Fibroblast of the aortic adventitia (primary cell): ENCODE results near the gene DNAJC25. TPM values are rescaled to one million over a fixed set of nuclear protein-coding genes. Genes with fewer than 3 reads are reported as not detected.

ENCODE experiments used
- DNase-seq: peaks from one replicate; pipeline ENCODE4 v3.0.0-alpha.2; 2010; ENCODE audit warnings: low read depth
- H3K4me3 ChIP-seq: 2 replicates; pipeline ENCODE4 v1.5.1; 2011; ENCODE audit warnings: low read depth, mild to moderate bottlenecking, control low read depth, low read length, moderate library complexity
- CTCF ChIP-seq: IDR thresholded peaks from 2 replicates; pipeline ENCODE4 v1.5.1; 2011; ENCODE audit warnings: mild to moderate bottlenecking, low read length, control low read depth, inconsistent platforms; ENCODE audit not compliant: insufficient read depth
- total RNA-seq: library from RNA; depleted of rRNA; stranded (reverse); fragments of >200 nt; gene quantifications from 2 replicates; pipeline ENCODE4 v1.2.3, GENCODE V29; 2012; ENCODE audit warnings: low replicate concordance

DNAJC25 gene
- total RNA-seq, 1 donor = 12.7 TPM

- no peak for TF ChIP-seq CTCF
- DNase-seq = no peak
- H3K4me3 ChIP-seq = no peak overlapping the region
These were observed 17.9 kb downstream of the DNAJC25 start for GRCh38 chr9:111649016-111649415.

- DNase-seq = no peak
- TF ChIP-seq CTCF = no peak
These were observed 25.9 kb downstream of the DNAJC25 start for GRCh38 chr9:111657051-111657450.

GRCh38 chr9:111658943-111659342 is 27.8 kb downstream of the DNAJC25 start:
- H3K4me3 ChIP-seq = no peak overlapping the region
- TF ChIP-seq CTCF = no peak
- DNase-seq = no peak

More at GRCh38 chr9:111657051-111657450, 25.9 kb downstream of the DNAJC25 start:
- no peak overlapping the region for H3K4me3 ChIP-seq

- no peak for TF ChIP-seq CTCF
- H3K4me3 ChIP-seq = no peak overlapping the region
- no peak for DNase-seq
These were observed 28.6 kb downstream of the DNAJC25 start for GRCh38 chr9:111659691-111660090.

GRCh38 chr9:111661150-111661801 is 30.1 kb downstream of the DNAJC25 start, which contains the start of gene GNG10:
Gene GNG10, plus strand, starts transcription at chr9:111661605. Its CDS starts 30 bp downstream, at chr9:111661635.
- peak within 1 kb of the TSS; percentile 89 for H3K4me3 ChIP-seq
- no peak for TF ChIP-seq CTCF
- peak; percentile 66 for DNase-seq

GRCh38 chr9:111661802-111662521 is 30.8 kb downstream of the DNAJC25 start:
- DNase-seq = peak; percentile 24
- H3K4me3 ChIP-seq = peak overlapping the region; percentile 89
- TF ChIP-seq CTCF = no peak
